GM12878 (cell line): ENCODE results near the gene TRAF3. TPM values are rescaled to one million over a fixed set of nuclear protein-coding genes. Genes with fewer than 3 reads are reported as not detected.
A peak's percentile ranks its signal among the peaks of the same experiment; 100 is the strongest.

Experiments used
- FOS ChIP-seq: IDR thresholded peaks from 3 replicates; pipeline ENCODE4 v1.6.1; 2011; ENCODE audit warnings: borderline replicate concordance; ENCODE audit not compliant: insufficient read length; ENCODE audit errors: extremely low read depth
- FOXM1 ChIP-seq: IDR thresholded peaks from 2 replicates; pipeline ENCODE4 v1.6.1; 2012; ENCODE audit warnings: low read depth, mild to moderate bottlenecking, inconsistent platforms, low read length, moderate library complexity
- IKZF1 ChIP-seq: fragments of 450-650 bp; conservative IDR thresholded peaks from 2 replicates; pipeline ENCODE4 v1.6.1; 2017; ENCODE audit warnings: antibody characterized with exemption, mild to moderate bottlenecking
- IKZF2 ChIP-seq, 2 experiments: fragments of 450-650 bp; IDR thresholded peaks; 2 replicates each; pipeline ENCODE4 v1.6.1; 2017; ENCODE audit warnings: mild to moderate bottlenecking in 2 of 2, moderate library complexity in 2 of 2
- LARP7 ChIP-seq: fragments of 450-650 bp; IDR thresholded peaks from 2 replicates; pipeline ENCODE4 v1.6.1; 2017; ENCODE audit warnings: mild to moderate bottlenecking
- NBN ChIP-seq: fragments of 450-650 bp; IDR thresholded peaks from 2 replicates; pipeline ENCODE4 v1.6.1; 2016
- POLR2AphosphoS2 ChIP-seq: IDR thresholded peaks from 2 replicates; pipeline ENCODE4 v1.6.1; 2011; ENCODE audit warnings: low read depth, mild to moderate bottlenecking, low read length, improper control_type of control experiment, moderate library complexity
- POLR2AphosphoS5 ChIP-seq: IDR thresholded peaks from 2 replicates; pipeline ENCODE4 v1.6.1; 2011; ENCODE audit warnings: mild to moderate bottlenecking, low read length, inconsistent platforms
- SREBF1 ChIP-seq: IDR thresholded peaks from 2 replicates; pipeline ENCODE4 v1.6.1; 2012; ENCODE audit warnings: mild to moderate bottlenecking, low read length
- SUPT20H ChIP-seq: IDR thresholded peaks from 2 replicates; pipeline ENCODE4 v1.6.1; 2011; ENCODE audit warnings: low read depth, mild to moderate bottlenecking, low read length, moderate library complexity, borderline replicate concordance; ENCODE audit not compliant: control insufficient read depth
- TBL1XR1 ChIP-seq: IDR thresholded peaks from 2 replicates; pipeline ENCODE4 v1.6.1; 2012; ENCODE audit warnings: low read depth, low read length, improper control_type of control experiment
- polyA plus RNA-seq, 11 experiments: library from polyadenylated mRNA; depleted of rRNA in 4 of 11; unstranded in 6 of 11; stranded (reverse) in 5 of 11; fragments of >200 nt; fragmentation: Nextera tagmentation in 4 of 11; fragmentation: Illumina TruSeq in 1 of 11; extraction: Ambion mirVana in 4 of 11; extraction: Trizol in 1 of 11; gene quantifications; 1 replicate in 1 of 11; 2 replicates in 10 of 11; pipeline versions ENCODE4 v1.2.1 to v1.2.3, GENCODE V29; 2011 to 2016; ENCODE audit warnings: inconsistent platforms in 2 of 11, missing spikeins in 2 of 11, low read depth in 1 of 11
- total RNA-seq, 4 experiments: library from RNA; depleted of rRNA in 3 of 4; stranded (reverse); fragments of >200 nt in 3 of 4; fragmentation: Illumina TruSeq in 1 of 4; extraction: Trizol in 1 of 4; gene quantifications; 2 replicates each; pipeline versions ENCODE4 v1.2.1 to v1.2.3, GENCODE V29; 2013 to 2021
- TF ChIP-seq, protein P1 (sequence below): IDR thresholded peaks from 2 replicates; pipeline ENCODE4 v1.6.1; 2011; ENCODE audit warnings: borderline replicate concordance, low read depth, mild to moderate bottlenecking, moderate library complexity, low read length; ENCODE audit not compliant: insufficient read depth, poor library complexity, severe bottlenecking
- TF ChIP-seq, protein P2 (sequence below): IDR thresholded peaks from 2 replicates; pipeline ENCODE4 v1.6.1; 2011; ENCODE audit warnings: low read depth, low read length, improper control_type of control experiment, borderline replicate concordance

TRAF3 gene
- total and polyA plus RNA-seq, 10 of the 15 experiments (the other 5 are each of a cell fraction or from before 2014, with no cell fraction given): 3.0 to 70.1 (median 36.5) TPM

DNA sequence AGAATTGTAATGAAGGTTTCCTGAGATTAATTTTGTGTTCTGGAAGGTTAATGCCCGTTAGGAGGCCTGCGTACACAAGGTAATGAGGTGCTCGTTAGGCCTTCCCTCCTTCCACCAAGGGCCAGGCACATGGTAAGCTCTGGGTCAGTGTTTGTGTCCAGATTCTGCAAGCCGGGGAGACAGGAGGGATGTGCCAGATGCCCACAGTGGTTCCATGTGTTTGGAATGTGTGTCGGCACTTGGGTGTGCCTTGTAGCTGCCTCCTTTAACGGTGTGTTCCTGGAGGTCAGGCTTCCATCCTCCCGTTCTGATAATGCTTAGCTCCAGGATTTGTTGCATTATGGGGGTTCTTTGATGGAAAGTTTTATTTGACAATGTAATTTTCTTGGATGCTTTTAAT, 5.7 kb downstream of the TRAF3 start (continued):
- TF ChIP-seq, protein P1, sequence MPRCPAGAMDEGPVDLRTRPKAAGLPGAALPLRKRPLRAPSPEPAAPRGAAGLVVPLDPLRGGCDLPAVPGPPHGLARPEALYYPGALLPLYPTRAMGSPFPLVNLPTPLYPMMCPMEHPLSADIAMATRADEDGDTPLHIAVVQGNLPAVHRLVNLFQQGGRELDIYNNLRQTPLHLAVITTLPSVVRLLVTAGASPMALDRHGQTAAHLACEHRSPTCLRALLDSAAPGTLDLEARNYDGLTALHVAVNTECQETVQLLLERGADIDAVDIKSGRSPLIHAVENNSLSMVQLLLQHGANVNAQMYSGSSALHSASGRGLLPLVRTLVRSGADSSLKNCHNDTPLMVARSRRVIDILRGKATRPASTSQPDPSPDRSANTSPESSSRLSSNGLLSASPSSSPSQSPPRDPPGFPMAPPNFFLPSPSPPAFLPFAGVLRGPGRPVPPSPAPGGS: no peak
- TF ChIP-seq NBN (no peak), FOS (no peak), IKZF1 (0 out of 2 replicates have a peak, but pooled peaks have one; percentile 30), SREBF1 (no peak), LARP7 (peak; percentile 52; the same call in 1 of the 2 replicates), TBL1XR1 (no peak), POLR2AphosphoS5 (peak; percentile 62), IKZF2 (IDR thresholded peaks at IDR 0.05) (peak in 1 of 2 experiments; percentile 14; a peak in 1 of 4 replicates), FOXM1 (no peak), SUPT20H (no peak), POLR2AphosphoS2 (0 out of 2 replicates have a peak, but pooled peaks have one; percentile 5)
- TF ChIP-seq, protein P2, sequence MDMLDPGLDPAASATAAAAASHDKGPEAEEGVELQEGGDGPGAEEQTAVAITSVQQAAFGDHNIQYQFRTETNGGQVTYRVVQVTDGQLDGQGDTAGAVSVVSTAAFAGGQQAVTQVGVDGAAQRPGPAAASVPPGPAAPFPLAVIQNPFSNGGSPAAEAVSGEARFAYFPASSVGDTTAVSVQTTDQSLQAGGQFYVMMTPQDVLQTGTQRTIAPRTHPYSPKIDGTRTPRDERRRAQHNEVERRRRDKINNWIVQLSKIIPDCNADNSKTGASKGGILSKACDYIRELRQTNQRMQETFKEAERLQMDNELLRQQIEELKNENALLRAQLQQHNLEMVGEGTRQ: no peak
